Measurements from ENCODE around the gene UBE2J1. TPM values are rescaled to one million over a fixed set of nuclear protein-coding genes. Genes with fewer than 3 reads are reported as not detected.

UBE2J1 gene
- total and polyA plus RNA-seq, 2 donors (not counting 3 experiments of a cell fraction or from before 2014, with no cell fraction given), result 44.4 to 96.6 TPM

DNA sequence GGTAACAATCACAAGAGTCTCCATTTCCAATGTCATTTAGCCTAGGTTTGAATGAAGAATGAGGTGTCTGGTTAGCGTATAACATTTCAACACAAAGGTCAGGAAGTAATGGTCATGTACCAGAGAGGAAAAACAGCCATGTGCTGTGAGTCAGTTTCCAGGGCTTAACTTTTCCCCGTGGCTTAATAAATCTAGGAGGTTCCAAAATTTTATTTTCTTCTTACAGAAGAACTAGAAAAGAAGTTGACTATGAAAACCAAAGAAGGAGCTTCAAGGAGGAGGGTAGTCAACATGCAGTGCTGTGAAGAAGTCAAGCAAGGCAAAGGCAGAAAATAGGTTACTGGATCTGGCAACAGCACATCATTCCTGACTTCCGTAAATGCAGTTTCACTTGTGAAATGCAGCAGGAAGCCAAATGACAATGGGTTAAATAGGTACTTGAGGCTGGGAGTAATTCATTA is 29.0 kb downstream of the UBE2J1 start:
- CTCF ChIA-PET, result interaction anchor here (1.4 to 3.8 kb wide), 3 partner anchors 12 to 49 kb away, joined by 3 to 15 read pairs (median 7); no protein-coding TSS in a partner anchor
- Histone ChIP-seq H4K20me1 (replicated peaks; ENCODE audit: control insufficient read depth, extremely low read depth, insufficient read depth, low read length) (no peaks in the 10 kb centered on the region), H3K4me3 (replicated peaks in 1 of 3; ENCODE audit: insufficient read depth in 1 of 3, low read depth in 1 of 3, low read length in 3 of 3) (no peak overlapping the region), H3K9ac (replicated peaks; ENCODE audit: extremely low read depth, insufficient read depth, low read length) (peak overlapping the region; percentile 42), H3K4me2 (ENCODE audit: insufficient read depth, low read length) (peak overlapping the region; percentile 57), H3K27me3 (ENCODE audit: control insufficient read depth in 2 of 2, insufficient read depth in 2 of 2, low read length in 2 of 2) (no peaks in the 10 kb centered on the region), H2AFZ (ENCODE audit: low read depth, low read length) (peak overlapping the region; percentile 11), H3K4me1 (ENCODE audit: control insufficient read depth, extremely low read depth, insufficient read depth, low read length) (peaks cover 25% of the 10 kb centered on the region), H3K9me3 (replicated peaks; ENCODE audit: control insufficient read depth, insufficient read depth, low read length) (no peaks in the 10 kb centered on the region), H3K36me3 (ENCODE audit: control insufficient read depth in 2 of 2, extremely low read depth in 1 of 2, insufficient read depth in 2 of 2, low read length in 2 of 2) (peaks cover 0 to 9% of the 10 kb centered on the region in 2 experiments), H3K79me2 (ENCODE audit: control insufficient read depth, insufficient read depth, low read length) (no peaks in the 10 kb centered on the region), H3K9me1 (replicated peaks; ENCODE audit: control insufficient read depth, extremely low read depth, insufficient read depth, low read length) (no peaks in the 10 kb centered on the region), H3K27ac (ENCODE audit: insufficient read depth, low read depth, low read length) (peak overlapping the region; percentile 61)
- BruUV-seq (replicated peaks), result TSS peak; percentile 1
- dilution Hi-C loops (cut with MboI; ENCODE audit: extremely low pct_ligation_motif_present, low sequenced_read_pairs) (no loop called here), intact Hi-C loops (cut with micrococcal nuclease) (loop anchor here (1.0 kb wide), 1 partner anchor 11 kb away; no protein-coding TSS in a partner anchor)
- POLR2A ChIA-PET, result no interaction called here
- no peak for TF ChIP-seq GATA2 (IDR thresholded peaks at IDR 0.05; ENCODE audit: insufficient read depth, insufficient read length, low read depth, low read length)
- TF ChIP-seq, protein P1, sequence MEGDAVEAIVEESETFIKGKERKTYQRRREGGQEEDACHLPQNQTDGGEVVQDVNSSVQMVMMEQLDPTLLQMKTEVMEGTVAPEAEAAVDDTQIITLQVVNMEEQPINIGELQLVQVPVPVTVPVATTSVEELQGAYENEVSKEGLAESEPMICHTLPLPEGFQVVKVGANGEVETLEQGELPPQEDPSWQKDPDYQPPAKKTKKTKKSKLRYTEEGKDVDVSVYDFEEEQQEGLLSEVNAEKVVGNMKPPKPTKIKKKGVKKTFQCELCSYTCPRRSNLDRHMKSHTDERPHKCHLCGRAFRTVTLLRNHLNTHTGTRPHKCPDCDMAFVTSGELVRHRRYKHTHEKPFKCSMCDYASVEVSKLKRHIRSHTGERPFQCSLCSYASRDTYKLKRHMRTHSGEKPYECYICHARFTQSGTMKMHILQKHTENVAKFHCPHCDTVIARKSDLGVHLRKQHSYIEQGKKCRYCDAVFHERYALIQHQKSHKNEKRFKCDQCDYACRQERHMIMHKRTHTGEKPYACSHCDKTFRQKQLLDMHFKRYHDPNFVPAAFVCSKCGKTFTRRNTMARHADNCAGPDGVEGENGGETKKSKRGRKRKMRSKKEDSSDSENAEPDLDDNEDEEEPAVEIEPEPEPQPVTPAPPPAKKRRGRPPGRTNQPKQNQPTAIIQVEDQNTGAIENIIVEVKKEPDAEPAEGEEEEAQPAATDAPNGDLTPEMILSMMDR (IDR thresholded peaks at IDR 0.05; ENCODE audit: extremely low read depth in 1 of 2, insufficient read depth in 1 of 2, low read depth in 1 of 2, low read length in 2 of 2), result no peak
- TF ChIP-seq FOS (IDR thresholded peaks at IDR 0.05; ENCODE audit: borderline replicate concordance, insufficient read depth, low read length), result peak; percentile 74
- TF ChIP-seq POLR2AphosphoS5 (IDR thresholded peaks at IDR 0.05; ENCODE audit: insufficient read depth, low read depth, low read length), result peak; percentile 39
- no peak for TF ChIP-seq MYC (IDR thresholded peaks at IDR 0.05; ENCODE audit: low read depth, low read length)
- peak; percentile 20 for TF ChIP-seq POLR2A (IDR thresholded peaks at IDR 0.05; ENCODE audit: low read depth, low read length)
- peak; percentile 47 for TF ChIP-seq JUN (IDR thresholded peaks at IDR 0.05; ENCODE audit: borderline replicate concordance, insufficient read depth, insufficient read length, low read depth)
- TF ChIP-seq, protein P2, sequence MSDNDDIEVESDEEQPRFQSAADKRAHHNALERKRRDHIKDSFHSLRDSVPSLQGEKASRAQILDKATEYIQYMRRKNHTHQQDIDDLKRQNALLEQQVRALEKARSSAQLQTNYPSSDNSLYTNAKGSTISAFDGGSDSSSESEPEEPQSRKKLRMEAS (IDR thresholded peaks at IDR 0.05; ENCODE audit: insufficient read depth, insufficient read length), result no peak
- no peak for TF ChIP-seq EZH2 (IDR thresholded peaks at IDR 0.05; ENCODE audit: borderline replicate concordance, low read depth, low read length, severe bottlenecking)
- peak; percentile 93 for FAIRE-seq
- DNase-seq (ENCODE audit: low read depth, low spot score), result peak; percentile 87

Data from endothelial cell of umbilical vein (primary cell).